ENCODE results near the gene SIRT7. TPM values are rescaled to one million over a fixed set of nuclear protein-coding genes. Genes with fewer than 3 reads are reported as not detected.

The SIRT7 gene, protein sequence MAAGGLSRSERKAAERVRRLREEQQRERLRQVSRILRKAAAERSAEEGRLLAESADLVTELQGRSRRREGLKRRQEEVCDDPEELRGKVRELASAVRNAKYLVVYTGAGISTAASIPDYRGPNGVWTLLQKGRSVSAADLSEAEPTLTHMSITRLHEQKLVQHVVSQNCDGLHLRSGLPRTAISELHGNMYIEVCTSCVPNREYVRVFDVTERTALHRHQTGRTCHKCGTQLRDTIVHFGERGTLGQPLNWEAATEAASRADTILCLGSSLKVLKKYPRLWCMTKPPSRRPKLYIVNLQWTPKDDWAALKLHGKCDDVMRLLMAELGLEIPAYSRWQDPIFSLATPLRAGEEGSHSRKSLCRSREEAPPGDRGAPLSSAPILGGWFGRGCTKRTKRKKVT
- 10 to 100 TPM in 2 of 12 donors, 1 to 10 TPM in 9, not detected in 1; 4.1 to 15.8 (median 6.4) TPM for polyA plus RNA-seq (ENCODE audit: insufficient read length in 12 of 12)
- long read RNA-seq, donor 1, partial matches to known transcripts: 6 of 10 reads
- long read RNA-seq, donor 1, other reads (novel, unspliced or antisense): 0 of 10 reads
- long read RNA-seq, donor 2, partial matches to known transcripts: 0 of 2 reads
- long read RNA-seq, donor 2, other reads (novel, unspliced or antisense): 0 of 2 reads
- long read RNA-seq, donor 3: 0 reads
- long read RNA-seq, donor 4: 0 reads
- long read RNA-seq, donor 5: 0 reads
- long read RNA-seq, donor 6: 0 reads
- long read RNA-seq, donor 7, partial matches to known transcripts: 0 of 1 reads
- long read RNA-seq, donor 7, other reads (novel, unspliced or antisense): 0 of 1 reads
- long read RNA-seq, donor 8, partial matches to known transcripts: 0 of 1 reads
- long read RNA-seq, donor 8, other reads (novel, unspliced or antisense): 0 of 1 reads
- long read RNA-seq, donor 9: 0 reads
- long read RNA-seq, donor 10: 0 reads
- long read RNA-seq, donor 11, partial matches to known transcripts: 0 of 1 reads
- long read RNA-seq, donor 11, other reads (novel, unspliced or antisense): 0 of 1 reads

DNA sequence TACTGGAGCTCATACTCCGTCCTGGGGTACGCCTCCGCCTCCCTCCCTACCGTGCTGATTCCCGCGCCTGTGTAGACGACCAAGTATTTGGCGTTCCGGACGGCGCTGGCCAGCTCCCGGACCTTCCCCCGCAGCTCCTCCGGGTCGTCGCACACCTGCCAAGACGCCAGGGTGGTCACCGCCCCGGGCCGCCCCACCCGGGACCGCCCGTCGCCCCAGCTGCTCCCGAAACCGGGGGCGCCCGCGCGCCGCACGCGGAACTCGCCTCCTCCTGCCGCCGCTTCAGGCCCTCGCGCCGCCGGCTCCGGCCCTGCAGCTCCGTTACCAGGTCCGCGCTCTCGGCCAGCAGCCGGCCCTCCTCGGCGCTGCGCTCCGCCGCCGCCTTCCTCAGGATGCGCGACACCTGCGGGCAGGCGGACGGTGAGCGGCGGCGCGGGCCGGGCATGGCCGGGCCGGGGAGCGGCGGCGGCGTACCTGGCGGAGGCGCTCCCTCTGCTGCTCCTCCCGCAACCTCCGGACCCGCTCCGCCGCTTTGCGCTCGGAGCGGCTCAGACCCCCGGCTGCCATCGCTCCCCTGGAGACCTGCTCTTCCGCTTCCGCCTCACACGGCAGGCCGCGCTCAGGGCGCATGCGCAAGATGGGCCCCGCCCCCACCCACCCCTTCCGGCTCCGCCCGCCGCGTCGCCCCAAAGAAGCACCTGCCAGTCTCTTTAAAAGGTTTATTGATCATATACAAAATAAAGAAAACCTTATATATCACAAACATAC is at the start of gene SIRT7:
SIRT7 (minus strand) TSS at position 612 of the 768 bp plus-strand sequence; CDS start at position 567, 45 bp downstream.
- peak; percentile 80 for DNase-seq

GRCh38 chr17:81967244-81967532 is 49.2 kb upstream of the SIRT7 start:
- no peak for DNase-seq

DNA sequence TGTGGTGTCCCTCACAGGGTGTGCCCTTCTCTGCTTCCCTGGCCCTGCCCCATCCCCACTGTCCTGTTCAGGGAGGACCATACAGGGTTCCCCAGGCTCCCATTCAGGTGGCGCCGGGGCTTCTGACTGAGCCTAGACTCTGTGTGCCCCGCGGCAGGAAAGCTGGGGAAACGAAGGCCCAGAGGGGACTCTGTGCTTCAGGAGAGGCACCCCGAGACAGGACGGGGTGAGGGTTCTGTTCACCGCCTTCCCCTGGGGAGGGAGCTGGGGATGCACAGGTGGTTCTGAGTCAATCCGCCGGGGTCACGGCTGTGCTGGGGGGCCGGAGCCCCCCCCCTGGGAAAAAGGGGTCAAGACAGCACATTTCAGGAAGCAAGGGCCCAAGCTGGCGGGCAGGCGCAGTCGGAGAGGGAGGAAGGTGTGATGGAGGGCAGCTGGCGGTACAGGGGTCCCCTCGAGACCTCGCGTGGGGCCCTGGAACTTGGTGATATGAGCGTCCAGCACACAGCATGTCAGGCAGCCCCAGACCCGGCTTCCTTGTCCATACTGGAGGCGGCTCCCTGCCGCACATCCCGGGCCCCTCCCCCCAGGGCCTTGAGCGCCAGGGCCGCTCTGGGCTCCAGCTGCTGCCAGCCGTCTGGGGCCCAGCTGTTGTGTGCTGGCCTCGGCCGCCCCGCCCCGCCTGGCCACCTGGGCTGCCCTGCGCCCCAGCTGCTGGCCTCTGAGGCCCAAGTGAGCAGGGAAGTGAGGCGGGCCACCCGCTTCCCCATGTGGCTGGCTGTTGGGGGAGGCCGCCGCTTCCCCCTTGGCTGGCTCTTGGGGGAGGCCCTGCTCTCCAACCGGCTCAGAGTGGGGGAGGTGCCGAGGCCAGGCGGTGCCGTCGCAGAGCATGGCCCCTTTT is 48.6 kb upstream of the SIRT7 start:
- peak; percentile 55 for DNase-seq

GRCh38 chr17:81964081-81964849 is 46.3 kb upstream of the SIRT7 start:
- no peak for DNase-seq

GRCh38 chr17:81962499-81963441 is 44.8 kb upstream of the SIRT7 start:
- no peak for DNase-seq

DNA sequence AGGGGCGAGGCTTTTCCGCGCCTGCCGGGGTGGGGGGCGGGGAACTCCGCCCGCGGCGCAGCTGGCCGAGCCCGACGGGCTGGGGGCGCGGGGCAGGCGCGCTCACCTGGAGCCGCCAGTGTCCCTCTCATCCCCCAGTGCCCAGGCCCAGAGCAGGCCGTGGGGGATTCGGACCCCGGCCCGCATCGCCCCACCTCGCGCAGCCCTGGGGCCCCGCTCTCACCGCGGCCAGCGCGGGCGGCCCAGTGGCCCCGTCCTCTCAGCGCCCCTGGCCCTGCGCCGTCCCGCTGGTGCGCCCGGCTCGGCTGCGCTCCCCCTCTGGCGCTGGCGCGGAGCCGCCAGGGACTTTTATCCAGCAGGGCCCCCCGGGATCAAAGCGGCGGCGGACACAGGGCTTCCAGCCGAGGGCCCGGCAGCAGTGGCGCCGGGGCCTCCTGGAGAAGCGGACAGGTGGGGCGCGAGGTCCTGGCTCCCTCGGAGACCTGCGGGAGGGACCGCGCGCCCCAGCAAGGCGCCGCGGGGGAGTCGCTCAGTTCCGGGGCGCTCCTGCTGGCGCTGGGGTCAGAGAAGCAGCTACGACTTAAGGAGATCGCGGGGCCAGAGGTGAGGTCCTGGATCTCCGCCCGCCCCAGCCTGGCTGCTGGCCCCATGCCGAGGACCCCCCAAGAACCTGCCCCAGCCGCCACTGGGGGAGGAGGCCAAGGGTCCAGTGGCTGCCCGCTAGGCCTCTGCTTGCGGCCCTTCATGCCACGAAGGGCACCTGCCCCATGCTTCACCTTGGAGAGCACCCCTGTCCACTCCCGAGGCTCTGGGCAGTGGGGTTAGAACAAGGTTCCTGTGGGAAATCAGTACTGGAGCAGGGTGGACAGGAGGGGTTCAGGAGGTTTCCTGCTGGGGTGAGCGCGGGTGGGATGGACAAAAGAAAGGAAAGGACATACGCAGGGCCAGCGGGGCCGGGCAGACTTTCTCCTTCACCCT is 43.8 kb upstream of the SIRT7 start:
- no peak for DNase-seq

DNA sequence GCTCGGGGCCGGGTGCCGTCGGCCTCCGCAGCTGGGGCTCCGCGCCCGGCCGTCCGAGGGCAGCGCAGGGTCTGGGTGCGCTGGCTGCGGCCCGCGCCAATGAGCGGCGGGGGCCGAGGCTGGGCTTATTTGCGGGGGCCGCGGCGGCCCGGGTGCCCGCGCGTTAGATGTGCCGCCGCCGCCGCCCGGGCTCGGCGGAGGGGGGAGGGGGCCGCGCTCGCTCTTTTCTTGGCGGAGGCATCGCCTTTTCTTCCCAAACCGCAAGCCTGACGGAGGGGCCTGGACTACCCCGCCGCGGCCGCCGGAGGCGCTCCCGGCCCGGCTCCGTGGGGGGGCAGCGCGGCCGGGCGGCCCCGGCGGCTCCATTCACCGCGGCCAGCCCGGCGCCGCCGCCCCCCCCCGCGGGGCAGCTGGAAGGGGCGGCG is 43.1 kb upstream of the SIRT7 start, which contains the start of gene NOTUM:
NOTUM (minus strand) TSS at position 101 of the 425 bp plus-strand sequence. CDS start 278 bp downstream, outside the sequence.
- no peak for DNase-seq

DNA sequence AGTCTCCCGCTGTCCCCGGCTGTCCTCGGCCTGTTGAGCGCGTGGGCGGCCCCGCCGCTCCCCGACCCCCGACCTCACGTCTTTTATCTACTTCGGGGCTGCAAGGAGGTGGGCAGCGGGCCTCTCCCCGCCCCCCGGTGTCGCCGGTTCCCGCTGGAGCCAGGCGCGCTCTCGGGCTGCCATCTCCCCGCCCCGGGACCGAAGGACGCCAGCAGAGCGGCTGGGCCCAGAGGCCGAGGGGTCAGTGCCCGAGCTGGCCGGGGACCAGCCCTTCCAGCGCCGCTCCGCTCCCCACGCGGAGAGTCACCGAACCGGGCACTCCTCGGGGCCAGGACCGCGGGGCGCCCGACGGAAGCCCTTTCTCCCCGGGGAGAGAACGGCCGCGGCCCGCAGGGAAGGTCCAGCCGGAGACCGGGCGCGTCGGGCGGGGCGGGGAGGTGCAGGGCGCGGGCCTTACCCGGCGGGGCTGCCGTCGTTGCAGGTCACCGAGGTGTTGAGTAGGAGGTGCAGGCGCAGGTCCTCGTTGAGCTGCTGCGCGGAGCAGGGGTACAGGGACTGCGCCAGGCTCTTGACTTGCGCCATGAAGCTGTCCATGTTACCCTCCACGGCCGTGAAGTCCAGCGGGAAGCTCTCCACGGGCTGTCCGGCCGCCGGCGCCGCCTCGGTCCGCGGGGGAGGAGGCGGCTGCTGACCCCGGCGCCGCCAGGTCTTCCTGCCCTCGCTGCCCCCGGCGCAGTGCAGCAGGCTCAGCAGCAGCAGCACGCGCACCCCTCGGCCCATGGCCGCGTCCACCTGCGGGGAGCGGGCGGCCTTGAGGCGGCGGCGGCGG is 42.4 kb upstream of the SIRT7 start:
- DNase-seq: no peak

DNA sequence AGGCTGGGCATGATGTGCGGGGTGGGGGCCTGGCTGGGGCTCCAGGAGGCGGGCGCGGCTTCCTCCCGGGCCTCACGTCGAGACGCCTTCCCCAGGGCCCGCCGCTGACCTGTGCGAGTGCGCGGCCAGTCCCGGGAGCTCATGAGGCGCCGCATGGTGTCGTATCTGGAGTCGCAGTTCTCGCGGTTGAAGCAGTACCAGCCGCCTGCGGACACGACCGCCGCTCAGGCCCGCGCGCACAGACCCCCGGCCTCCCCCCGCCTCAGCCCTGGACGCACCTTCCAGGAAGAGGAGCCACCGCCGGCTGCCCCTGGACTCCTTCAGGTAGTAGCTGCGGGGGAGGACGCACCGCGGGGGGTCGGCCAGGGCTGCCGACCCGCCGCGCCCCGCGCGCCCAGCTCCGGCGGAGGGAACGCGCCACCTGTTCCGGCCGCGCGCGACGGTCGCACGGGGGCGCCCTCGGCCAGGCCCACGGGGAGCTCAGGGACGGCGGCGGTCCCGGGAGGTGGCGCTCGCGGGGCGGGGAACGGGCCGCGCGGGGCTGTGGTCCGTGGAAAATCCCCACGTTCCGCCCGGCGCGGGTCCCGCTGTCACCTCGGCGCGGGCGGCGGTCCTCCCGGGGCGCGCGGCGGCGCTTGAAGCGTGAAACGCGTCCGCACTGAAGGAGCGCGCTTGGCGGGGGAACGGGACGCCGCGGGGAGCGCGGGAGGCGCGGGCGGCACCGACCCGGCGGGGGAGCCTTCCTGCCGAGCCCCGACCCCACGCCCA is 41.6 kb upstream of the SIRT7 start:
- DNase-seq: no peak

DNA sequence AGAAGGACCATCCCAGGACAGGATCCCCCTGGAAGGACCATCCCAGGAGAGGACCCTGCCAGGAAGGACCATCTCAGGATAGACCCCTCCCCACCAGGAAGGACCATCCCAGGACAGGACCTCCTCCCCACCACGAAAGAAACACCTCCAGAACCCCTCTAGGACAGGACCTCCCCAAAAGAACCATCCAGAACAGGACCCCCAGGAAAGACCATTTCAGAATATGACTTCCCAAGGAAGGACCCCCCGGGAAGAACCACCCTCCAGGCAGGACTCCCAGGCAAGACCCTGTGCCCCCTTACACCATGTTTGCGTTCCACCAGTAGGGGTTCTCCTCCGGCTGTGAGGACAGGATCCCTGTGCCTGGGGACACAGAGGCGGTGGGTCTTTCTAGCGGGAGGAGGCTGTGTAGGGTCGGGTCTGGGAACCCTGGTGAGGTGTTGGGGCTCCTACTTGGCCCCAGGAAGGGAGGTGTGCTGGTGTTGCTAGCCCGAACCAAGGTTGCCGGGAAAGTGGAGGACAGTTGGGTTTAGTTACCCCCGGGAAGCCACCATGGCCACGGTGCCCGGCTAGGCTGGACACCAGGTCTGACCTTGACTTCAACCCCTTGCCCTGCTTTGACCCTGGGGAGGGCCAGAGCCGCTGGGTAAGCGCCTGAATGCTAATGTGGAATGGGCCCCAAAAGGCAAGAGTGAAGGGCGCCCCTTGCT is 40.8 kb upstream of the SIRT7 start:
- DNase-seq: no peak

DNA sequence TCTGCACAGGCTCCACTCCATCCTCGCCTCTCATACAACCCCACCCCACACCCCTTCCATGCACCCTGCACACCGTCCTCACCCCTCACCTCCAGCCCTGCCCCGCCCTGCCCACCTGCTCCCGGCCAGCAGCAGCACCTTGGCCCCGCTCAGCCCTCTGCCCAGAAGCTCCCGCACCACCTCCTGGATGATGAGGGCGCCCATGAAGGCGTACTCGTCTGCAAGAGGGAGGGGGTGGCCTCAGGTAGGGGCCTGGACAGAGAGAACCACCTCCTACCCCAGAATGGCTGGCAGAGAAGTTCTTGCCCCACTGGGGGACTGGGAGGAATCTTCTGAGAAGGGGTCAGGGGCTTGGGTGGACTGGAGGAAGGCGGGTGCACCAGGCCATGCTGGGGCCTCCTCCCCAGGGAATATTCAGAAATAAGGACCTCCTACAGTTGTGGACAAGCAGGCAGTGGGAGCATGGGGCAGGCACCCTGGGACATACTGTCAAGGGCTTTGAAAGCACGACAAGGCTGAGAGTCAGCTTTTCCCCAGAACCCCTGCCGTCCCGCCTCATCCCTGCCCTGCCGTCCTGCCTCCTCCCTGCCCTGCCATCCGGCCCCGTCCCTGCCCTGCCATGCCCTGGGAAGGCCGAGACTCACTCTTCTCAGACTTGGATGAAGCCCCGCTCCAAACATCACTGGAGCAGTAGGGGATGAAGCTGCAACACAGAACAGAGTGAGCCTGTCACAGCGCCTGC is 39.9 kb upstream of the SIRT7 start:
- DNase-seq: no peak

DNA sequence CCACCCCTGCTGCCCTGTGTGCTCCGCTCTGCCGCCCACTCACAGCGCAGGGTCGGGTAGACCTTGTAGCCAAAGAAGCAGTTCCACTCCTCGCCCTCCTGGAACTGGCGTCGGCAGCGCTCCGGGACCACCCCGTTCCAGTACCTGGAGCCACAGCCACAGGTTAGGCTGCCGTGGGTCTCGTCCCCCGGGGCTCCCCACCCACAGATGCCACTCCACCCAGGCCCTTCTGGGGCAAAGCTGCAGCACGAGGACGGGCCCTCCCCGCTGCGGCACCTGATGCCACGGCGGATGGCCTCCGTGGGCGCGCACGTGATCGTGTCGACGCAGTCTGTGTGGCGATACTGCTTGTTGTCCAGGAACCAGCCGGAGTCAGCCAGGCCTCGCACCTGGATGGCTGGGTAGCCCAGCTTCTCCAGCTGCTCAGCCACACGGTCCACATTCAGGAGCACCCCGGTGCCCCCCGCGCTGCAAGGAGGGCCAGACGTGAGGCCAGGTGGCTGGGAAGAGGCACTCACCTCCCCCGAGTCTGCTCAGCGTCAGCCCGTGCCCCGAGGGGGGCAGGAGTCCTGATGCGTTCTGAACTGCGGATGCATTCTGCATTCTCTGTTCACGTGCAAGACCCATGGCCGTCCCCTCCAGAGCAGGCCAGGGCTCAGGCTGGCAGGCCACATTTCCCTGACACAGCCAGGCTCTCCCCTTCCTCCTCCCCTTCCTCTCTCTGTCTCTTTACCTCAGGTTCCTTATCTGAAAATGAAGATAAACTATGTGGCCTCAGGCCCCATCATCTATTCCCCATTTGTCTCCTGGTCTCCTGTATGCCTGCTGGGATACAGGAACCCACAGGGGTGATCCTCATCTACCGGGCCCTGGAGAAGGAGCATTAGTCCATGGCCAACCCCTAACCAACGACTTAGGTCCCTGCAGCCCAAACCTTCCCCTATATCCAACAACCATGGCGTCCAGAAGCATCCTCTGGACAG is 38.9 kb upstream of the SIRT7 start:
- no peak for DNase-seq
